Measurements from ENCODE around the gene FAM229A.

FAM229A gene

DNA sequence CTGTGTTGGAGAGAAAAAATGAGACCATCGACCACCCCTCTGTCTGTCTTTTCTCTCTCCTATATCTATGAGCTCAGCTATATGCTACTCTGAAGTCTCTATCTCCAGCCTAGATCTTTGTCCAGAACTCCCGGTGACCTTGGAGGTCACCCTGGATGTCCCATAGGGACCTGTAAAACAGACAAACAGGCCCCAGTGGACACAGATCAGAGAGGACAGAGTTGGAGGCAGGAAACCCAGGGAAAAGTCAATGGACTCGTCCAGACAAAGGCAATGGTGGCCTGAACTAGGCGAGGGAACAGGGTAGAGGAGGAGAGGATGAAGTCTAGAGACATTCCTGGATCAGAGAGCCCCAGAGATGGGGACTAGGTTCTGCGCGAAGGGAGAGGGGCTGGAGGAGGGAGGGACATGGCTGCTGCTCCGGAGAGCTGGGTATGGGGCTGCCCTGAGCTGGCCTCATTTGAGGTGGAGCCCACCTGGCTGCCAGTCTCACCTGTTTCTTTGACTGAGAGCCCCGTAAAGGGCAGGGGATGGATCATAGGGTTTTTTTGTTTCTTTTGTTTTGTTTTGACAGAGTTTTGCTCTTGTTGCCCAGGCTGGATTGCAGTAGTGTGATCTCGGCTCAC lies 15.6 kb downstream of the FAM229A start:
- DNase-seq, result no peak

DNA sequence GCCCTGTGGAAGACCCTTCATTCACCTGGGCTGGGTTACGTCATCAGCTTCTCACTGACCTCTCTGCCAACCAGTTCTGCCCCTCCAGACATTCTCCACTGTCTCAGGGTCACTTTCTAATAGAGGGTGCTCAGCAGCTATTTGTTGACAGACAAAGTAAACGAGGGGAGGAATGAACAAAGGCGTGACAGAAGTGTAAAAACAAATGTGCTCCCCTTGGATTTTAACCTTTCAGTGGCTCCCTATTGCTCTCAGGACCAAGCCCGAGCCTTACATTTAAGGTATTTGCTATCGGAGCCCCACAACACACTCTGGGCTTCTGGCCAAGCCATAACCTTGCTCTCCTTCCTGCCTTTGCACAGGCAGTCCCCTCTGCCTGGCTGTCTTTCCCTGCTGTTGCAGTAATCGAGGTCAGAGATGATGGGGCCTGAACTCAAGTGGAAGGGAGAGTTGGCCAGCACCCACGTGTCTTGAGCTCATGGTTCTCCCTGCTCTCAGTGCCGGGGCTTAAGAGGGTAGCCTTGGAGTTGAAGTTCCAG lies 16.9 kb downstream of the FAM229A start:
- DNase-seq, result no peak

DNA sequence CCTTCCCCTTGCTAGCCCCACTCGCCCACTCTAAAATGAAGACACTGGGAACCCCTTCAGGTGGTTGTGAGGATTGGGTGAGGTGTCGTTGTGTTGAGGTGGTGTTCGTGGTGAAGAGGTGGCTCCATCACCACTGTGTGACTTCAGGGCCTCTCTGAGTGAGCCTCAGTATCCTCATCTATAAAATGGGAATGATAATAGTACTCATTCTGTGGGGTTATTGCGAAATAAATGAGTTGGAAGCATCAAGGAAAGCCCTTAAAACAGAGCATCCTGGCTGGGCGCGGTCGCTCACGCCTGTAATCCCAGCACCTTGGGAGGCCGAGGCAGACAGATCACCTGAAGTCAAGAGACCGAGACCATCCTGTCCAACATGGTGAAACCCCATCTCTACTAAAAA lies 19.6 kb downstream of the FAM229A start:
- DNase-seq, result no peak

GRCh38 chr1:32341971-32342370 lies 20.3 kb downstream of the FAM229A start:
- DNase-seq, result no peak

- DNase-seq, result no peak
Measured at GRCh38 chr1:32341186-32341757, 21.0 kb downstream of the FAM229A start.

DNA sequence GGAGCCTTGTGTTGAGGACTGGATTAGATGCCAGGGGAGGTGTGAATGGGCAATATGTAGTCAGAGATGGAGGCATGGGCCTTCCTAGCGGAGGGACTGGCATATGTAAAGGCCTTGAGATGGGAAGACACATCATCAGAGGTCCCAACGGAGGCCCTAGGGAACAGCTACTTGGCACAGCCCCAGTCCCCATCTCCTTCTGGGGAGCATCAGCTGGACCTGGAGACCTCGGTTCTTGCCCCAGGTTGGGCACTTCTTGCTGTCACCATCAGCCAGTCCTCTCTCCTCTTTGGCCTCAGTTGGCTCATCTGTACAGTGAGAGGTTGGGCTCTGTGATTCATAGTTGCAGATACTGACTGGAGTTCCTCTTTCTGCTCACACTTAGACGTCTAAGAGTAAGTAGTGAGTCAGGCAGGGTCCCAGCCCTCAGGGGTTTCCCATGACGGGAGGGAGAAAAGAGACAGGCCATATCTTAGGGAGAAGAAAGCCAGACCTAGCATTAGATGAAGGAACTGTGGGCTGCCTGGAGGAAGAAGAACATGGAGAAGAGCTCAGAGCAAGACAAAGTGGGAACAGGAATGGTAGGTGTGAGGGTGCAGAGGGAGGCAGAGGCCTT lies 22.8 kb downstream of the FAM229A start:
- peak; percentile 32 for DNase-seq

- no peak for DNase-seq
Measured at GRCh38 chr1:32338637-32339145, 23.6 kb downstream of the FAM229A start.

DNA sequence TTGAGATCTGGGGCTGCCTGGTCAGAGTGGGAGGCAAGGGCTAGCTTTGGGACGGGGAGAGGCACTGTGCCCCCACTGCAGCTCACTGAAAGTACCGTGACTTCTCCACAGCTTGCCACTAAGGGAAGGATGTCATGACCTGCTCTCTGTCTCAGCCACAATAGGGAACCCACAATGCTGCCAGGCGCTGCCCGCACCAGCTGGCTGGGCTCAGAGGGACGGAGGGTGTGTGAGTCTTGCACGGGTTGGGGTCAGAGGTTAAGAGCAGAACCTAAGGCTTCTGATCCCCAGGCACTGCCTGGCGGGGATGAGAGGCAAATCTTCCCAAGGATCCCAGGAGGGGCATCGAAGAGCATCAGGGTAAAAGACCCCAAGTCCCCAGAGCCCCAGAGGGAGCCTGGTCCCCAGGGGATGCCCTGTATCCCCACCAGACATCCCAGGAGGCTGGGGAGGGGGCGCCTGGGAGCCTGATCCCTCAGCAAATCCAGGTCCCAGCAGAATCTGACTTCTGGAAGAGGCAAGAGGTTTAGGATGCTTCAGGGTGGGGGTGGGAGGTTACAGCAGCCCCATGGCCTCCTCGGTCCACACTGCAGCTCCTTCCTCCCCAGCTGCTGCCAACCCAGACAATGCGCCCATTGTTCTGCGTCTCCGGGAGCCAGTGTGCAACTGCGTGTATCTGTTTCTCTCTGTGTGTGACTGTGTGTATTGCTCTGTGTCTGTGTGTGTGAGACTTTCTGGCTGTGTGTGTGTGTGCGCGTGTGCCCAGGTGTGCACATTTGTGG lies 24.2 kb downstream of the FAM229A start:
- DNase-seq, result peak; percentile 27

- peak; percentile 63 for DNase-seq
Measured at GRCh38 chr1:32336963-32337675, 25.2 kb downstream of the FAM229A start.

- no peak for DNase-seq
Measured at GRCh38 chr1:32336591-32336932, 25.7 kb downstream of the FAM229A start.

DNA sequence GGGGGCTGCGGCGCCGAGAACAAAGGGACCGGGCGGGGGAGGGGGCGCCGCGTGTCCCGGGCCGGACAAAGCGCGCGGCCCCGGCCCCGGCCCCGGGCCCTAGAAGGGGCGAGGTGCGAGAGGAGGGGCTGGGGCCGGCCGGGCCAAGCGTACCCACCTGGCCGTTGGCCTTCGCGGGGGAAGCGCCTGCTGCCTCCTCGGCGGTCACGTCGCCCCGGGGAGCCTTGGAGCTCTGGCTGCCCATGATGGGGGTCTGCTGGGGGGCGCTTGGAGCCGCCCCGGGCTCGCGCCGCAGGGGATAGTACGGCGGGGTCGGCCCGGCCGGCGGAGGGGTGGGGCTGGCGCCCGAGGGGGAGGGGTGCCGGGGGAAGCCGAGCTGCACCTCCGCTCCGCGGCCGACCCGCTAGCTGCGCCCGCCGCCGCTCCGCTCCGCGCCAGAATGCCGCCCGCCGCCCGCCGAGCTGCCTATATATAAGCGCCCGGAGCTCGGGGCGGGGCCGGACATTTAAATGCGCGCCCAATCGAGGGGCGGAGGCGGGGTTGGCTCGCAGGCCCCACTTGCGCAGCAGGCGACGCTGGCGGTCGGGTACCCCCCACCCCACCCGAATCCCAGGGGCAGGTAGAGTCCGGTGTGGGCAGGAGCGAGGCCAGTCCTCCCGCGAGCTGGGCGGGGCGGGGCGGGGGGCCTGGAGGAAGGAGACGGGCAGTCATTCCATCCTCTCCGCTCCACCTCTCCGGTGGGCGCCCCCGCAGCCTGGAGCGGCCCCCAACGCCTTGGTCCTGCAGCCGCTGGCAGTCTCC lies 26.3 kb downstream of the FAM229A start, which contains the start of gene MARCKSL1:
TSS of gene MARCKSL1 (minus strand) at position 444 of the 801 bp plus-strand sequence. CDS start at position 244, 200 bp downstream.
- peak; percentile 77 for DNase-seq

DNA sequence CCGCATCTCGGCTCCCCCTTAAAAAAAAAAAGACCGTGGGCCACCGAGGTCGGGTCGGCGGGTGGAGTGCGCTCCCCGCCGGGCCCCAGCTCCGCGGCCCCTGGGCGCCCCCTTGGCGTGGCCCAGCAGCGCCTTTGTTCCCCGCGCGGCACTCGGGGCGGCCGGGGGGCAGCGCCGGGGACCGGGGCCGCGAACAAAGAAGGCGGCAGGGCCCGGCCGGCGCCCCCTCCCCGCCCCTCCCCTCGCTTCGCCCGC lies 26.8 kb downstream of the FAM229A start:
- DNase-seq, result no peak

DNA sequence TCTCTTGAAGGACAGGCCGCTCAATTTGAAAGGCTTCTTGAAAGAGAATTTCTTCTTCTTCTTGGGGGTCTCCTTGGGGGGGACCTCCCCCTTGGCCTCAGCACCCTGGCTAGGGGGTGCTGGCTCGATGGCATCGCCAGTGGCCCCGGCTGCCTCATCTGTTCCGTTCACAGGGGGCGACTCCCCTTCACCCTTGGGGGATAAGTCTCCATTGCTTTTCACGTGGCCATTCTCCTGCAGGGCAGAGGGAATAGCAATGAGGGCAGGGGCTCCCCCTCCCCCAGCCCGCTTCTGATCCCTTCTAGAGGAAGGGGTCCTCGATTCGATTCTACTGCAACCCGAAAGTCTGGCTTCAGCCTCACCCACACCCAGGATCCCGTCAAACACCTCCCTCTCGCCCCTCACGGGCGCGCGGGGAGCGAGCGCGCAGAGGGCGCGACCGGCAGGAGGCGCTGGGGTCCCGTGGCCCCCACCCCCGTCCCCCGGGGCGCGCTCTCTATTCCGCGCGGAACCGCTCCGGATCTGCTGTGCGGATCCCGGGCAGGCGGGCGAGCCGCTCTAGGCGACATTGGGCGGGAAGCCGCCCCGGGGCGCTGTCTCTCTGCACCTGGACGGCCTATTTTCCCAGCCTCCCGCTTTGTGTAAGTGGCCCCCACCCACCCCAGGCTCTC lies 27.3 kb downstream of the FAM229A start:
- DNase-seq, result peak; percentile 33

DNA sequence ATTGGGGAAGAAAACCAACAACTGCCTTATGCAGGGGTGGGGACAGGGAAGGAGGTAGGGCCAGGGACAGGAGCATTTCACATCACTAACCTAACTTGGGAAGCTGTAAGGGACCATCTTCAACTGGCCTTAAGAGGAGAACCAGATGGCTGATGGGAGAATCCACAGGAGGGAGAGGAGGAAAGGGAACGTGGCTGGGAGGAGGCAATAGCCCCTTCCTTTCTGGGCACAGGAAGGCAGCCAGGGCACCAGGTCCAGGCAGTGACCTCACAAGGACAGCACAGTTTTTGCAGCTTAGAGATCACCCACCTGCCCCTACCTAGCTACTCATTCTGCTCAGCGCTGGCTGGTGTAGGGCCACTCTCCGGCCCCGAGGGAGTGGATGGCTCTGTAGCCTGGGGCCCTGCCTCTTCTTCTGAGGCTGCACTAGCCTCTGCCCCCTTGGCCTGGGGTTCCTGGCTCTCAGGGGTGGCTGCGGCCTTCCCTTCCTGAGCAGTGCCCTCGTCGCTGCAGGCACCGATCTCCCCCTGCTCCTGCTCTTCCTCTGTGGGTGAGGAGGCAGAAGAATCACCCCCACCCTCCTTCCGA lies 27.9 kb downstream of the FAM229A start:
- DNase-seq, result no peak

DNA sequence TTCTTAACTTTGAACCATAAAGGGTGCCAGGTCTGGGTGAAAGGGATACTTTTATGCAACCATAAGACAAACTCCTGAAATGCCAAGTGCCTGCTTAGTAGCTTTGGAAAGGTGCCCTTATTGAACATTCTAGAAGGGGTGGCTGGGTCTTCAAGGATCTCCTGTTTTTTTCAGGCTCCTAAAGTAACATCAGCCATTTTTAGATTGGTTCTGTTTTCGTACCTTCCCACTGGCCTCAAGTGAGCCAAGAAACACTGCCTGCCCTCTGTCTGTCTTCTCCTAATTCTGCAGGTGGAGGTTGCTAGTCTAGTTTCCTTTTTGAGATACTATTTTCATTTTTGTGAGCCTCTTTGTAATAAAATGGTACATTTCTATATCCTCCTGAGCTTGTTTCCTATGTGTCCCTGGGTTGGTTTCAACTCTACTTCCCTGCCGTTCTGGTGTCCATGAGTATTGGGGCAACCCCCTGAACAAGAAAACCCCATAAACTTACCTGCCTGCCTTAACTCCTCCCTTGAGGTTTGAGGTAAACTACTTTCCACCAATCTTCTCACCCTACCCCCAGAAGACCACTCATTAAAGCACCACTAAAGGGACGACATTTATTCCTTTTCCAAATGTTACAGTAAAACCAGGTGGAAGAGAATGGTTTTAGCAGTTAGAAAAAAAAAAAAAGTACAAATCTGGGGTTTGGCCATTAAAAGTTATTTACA lies 28.9 kb downstream of the FAM229A start:
- no peak for DNase-seq

DNA sequence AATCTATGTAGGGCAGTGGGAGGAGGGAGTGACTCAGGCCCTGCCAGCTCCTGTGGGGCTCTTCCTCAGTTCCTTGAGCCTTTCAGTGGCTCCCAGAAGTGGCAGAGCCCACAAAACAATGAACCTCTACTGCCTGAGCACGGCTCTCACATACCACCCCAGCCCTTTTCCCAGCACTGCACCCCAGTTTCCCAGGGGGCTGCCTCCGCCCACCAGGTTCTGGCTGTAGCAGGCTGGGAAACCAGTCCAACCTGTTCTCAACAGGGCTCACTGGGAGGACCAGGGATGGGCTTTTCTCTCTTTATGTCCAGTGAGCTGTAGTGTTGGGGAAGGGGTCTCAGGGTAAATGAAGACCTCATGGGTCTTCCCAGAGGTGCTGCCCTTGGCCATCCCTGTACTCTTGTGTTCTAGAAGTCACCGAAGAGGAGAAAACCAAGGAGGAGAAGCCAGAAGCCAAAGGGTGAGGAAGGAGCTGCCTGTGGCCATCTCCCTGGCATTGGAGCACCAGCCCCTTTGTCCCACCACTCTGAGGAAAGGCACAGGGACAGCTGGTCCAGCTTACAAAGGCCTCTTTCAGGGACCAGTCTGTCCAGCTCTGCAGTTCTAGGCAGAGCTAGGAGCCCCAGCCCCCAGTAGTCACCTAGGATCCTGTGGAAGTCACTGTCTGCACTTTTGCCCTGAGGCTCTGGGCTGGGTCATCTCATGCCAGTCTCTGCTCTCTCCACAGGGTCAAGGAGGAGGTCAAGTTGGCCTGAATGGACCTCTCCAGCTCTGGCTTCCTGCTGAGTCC lies 29.8 kb downstream of the FAM229A start:
- no peak for DNase-seq

DNA sequence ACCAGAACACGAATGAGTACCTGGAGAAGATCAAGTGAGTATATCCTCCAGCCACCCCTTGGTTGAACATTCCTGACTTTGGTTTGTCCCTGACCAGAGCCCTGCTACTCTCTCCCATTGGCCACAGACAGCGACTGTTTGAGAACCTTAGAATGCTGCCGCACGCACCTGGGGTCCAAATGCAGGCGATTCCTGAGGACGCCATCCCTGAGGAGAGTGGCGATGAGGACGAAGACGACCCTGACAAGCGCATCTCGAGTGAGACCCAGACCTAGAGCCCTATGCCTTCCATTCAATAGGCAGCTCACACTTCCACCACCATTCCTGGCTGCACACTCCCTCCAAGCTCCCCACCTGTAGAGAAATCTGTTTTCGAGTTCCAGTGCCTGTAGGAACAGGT lies 30.7 kb downstream of the FAM229A start:
- DNase-seq, result no peak

DNA sequence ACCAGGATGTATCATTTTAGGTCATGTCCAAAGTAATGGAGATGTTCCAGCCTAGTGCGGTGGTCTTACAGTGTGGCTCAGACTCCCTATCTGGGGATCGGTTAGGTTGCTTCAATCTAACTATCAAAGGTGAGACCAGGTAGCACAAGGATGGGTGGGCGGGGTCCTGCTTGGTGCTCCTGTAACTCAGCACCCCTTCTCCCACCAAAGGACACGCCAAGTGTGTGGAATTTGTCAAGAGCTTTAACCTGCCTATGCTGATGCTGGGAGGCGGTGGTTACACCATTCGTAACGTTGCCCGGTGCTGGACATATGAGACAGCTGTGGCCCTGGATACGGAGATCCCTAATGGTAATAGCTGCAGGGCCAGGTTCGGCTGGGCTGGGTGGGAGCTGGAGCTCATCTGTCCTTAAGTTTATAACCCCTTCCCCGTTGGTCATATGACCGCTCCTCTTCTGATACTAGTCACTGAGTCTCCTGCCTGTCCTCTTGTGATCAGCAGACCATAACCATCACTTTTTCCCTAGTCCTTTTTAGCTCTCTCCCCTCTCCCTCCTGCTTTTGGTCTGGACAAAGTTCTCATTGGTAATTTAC lies 31.6 kb downstream of the FAM229A start:
- DNase-seq, result no peak

DNA sequence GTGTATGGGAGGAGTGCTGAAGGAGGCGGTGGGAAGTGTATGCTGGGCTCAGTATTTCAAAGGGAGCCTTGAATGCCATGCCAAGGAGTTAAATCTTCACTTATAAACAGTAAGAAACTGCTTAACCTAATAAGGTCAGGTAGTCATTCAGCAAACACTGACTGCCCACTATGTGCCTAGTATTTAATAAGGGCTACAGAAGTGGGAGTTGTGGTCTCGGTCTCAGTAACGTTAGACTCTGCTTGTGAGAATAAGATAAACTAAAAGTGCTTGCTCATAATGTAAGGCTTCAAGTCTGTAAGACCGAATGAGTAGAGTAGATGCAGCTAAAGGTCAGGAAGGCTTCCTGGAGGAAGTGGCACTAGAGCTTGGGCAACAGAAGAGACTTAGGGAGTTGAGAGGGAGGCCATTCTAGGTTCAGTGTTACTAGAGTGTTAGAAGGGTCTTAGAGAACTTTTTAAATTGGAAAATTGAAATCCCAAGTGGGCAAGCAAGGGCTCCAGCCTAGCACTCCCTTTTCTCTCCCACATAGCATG lies 32.3 kb downstream of the FAM229A start:
- no peak for DNase-seq
